ENCODE data around the gene UNC13C.

UNC13C gene

DNA sequence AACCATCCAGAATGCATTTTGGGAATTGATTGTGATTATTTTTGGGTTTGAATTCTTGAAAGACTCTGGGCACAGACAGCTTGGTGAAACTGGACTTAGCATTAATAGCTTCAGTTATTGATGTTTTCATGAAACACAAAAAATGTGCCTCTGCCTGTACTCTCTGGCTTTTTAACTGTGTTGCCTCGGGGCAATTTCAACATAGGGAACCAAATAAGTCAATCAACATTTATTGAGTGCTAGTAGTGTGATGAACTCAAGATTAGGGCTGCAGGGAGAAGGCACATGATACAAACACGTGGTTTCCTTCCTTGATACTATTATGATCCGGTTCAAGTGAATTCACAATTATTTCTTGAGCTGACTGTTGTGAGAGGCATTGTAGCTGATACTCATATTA lies 50.8 kb downstream of the UNC13C start:
- no peaks in the 10 kb centered on the region for H4K20me1 ChIP-seq (ENCODE audit: control insufficient read depth, insufficient read depth, low read depth, low read length)
- no peaks in the 10 kb centered on the region for H3K27me3 ChIP-seq (ENCODE audit: control insufficient read depth, low read length)
- H3K36me3 ChIP-seq (ENCODE audit: control insufficient read depth, low read length) = no peaks in the 10 kb centered on the region
- no peaks in the 10 kb centered on the region for H3K79me2 ChIP-seq (ENCODE audit: control insufficient read depth, low read length)
- no peak overlapping the region for H3K4me2 ChIP-seq (ENCODE audit: low read length)
- no peaks in the 10 kb centered on the region for H3K9me2 ChIP-seq (replicated peaks; ENCODE audit: control insufficient read depth, low read length)
- H3K4me1 ChIP-seq (ENCODE audit: control insufficient read depth, low read length) = no peaks in the 10 kb centered on the region
- TF ChIP-seq CTCF (IDR thresholded peaks at IDR 0.05; ENCODE audit: low read depth, low read length, poor library complexity, severe bottlenecking) (no peak), EZH2phosphoT487 (IDR thresholded peaks at IDR 0.05; ENCODE audit: borderline replicate concordance, low read length) (no peak)
- H3K27ac ChIP-seq (ENCODE audit: low read depth, low read length) = no peak overlapping the region
- no peak overlapping the region for H3K4me3 ChIP-seq (ENCODE audit: low read length)
- no peaks in the 10 kb centered on the region for H3F3A ChIP-seq (ENCODE audit: control insufficient read depth, insufficient read depth)
- H3K9me3 ChIP-seq (ENCODE audit: control insufficient read depth, insufficient read depth, low read length) = no peaks in the 10 kb centered on the region

GRCh38 chr15:54032066-54032465 lies 53.8 kb downstream of the UNC13C start:
- H3F3A ChIP-seq (ENCODE audit: control insufficient read depth, insufficient read depth) = no peaks in the 10 kb centered on the region
- H4K20me1 ChIP-seq (ENCODE audit: control insufficient read depth, insufficient read depth, low read depth, low read length) = no peaks in the 10 kb centered on the region
- H3K4me1 ChIP-seq (ENCODE audit: control insufficient read depth, low read length) = no peaks in the 10 kb centered on the region
- H3K27me3 ChIP-seq (ENCODE audit: control insufficient read depth, low read length) = no peaks in the 10 kb centered on the region
- no peaks in the 10 kb centered on the region for H3K9me3 ChIP-seq (ENCODE audit: control insufficient read depth, insufficient read depth, low read length)
- H3K79me2 ChIP-seq (ENCODE audit: control insufficient read depth, low read length) = no peaks in the 10 kb centered on the region
- H3K4me2 ChIP-seq (ENCODE audit: low read length) = no peak overlapping the region
- no peak overlapping the region for H3K4me3 ChIP-seq (ENCODE audit: low read length)
- TF ChIP-seq CTCF (IDR thresholded peaks at IDR 0.05; ENCODE audit: low read depth, low read length, poor library complexity, severe bottlenecking) = no peak
- no peak for TF ChIP-seq EZH2phosphoT487 (IDR thresholded peaks at IDR 0.05; ENCODE audit: borderline replicate concordance, low read length)
- H3K36me3 ChIP-seq (ENCODE audit: control insufficient read depth, low read length) = no peaks in the 10 kb centered on the region
- no peak overlapping the region for H3K27ac ChIP-seq (ENCODE audit: low read depth, low read length)
- H3K9me2 ChIP-seq (replicated peaks; ENCODE audit: control insufficient read depth, low read length) = no peaks in the 10 kb centered on the region

GRCh38 chr15:54033356-54033860 lies 55.2 kb downstream of the UNC13C start:
- Histone ChIP-seq H3K4me2 (ENCODE audit: low read length) (no peak overlapping the region), H3K79me2 (ENCODE audit: control insufficient read depth, low read length) (no peaks in the 10 kb centered on the region), H3K4me1 (ENCODE audit: control insufficient read depth, low read length) (no peaks in the 10 kb centered on the region), H3K9me3 (ENCODE audit: control insufficient read depth, insufficient read depth, low read length) (no peaks in the 10 kb centered on the region), H3K27me3 (ENCODE audit: control insufficient read depth, low read length) (no peaks in the 10 kb centered on the region), H3K36me3 (ENCODE audit: control insufficient read depth, low read length) (no peaks in the 10 kb centered on the region), H3F3A (ENCODE audit: control insufficient read depth, insufficient read depth) (no peaks in the 10 kb centered on the region), H3K27ac (ENCODE audit: low read depth, low read length) (no peak overlapping the region), H3K9me2 (replicated peaks; ENCODE audit: control insufficient read depth, low read length) (no peaks in the 10 kb centered on the region), H4K20me1 (ENCODE audit: control insufficient read depth, insufficient read depth, low read depth, low read length) (no peaks in the 10 kb centered on the region), H3K4me3 (ENCODE audit: low read length) (no peak overlapping the region)
- no peak for TF ChIP-seq CTCF (IDR thresholded peaks at IDR 0.05; ENCODE audit: low read depth, low read length, poor library complexity, severe bottlenecking)
- no peak for TF ChIP-seq EZH2phosphoT487 (IDR thresholded peaks at IDR 0.05; ENCODE audit: borderline replicate concordance, low read length)
